Memory B cell (primary cell): Measurements from ENCODE around the gene NUP210.

Experiments
- ATAC-seq: fragments of 150-1000 bp; cut with Tn5 transposase; 2 replicates; pipeline ENCODE4 v1.10.0; 2021; ENCODE audit warnings: low read depth, mild to moderate bottlenecking, moderate library complexity
- DNase-seq, 2 donors: peaks; one replicate each; pipeline ENCODE4 v3.0.0; 2022; ENCODE audit warnings: low spot score in 2 of 2
- H3K27ac Mint-ChIP-seq: one replicate; pipeline ENCODE4 v1.8.0; 2022; ENCODE audit warnings: mild to moderate bottlenecking, moderate library complexity, mixed read lengths
- H3K27me3 Mint-ChIP-seq: one replicate; pipeline ENCODE4 v1.8.0; 2022; ENCODE audit warnings: mixed read lengths
- H3K36me3 Mint-ChIP-seq: one replicate; pipeline ENCODE4 v1.8.0; 2022; ENCODE audit warnings: mild to moderate bottlenecking, mixed read lengths
- H3K4me1 Mint-ChIP-seq: one replicate; pipeline ENCODE4 v1.8.0; 2022; ENCODE audit warnings: mixed read lengths
- H3K4me3 Mint-ChIP-seq: one replicate; pipeline ENCODE4 v1.8.0; 2022; ENCODE audit warnings: mild to moderate bottlenecking, moderate library complexity, mixed read lengths
- H3K9me3 Mint-ChIP-seq: one replicate; pipeline ENCODE4 v1.8.0; 2022; ENCODE audit warnings: mixed read lengths

NUP210 gene

DNA sequence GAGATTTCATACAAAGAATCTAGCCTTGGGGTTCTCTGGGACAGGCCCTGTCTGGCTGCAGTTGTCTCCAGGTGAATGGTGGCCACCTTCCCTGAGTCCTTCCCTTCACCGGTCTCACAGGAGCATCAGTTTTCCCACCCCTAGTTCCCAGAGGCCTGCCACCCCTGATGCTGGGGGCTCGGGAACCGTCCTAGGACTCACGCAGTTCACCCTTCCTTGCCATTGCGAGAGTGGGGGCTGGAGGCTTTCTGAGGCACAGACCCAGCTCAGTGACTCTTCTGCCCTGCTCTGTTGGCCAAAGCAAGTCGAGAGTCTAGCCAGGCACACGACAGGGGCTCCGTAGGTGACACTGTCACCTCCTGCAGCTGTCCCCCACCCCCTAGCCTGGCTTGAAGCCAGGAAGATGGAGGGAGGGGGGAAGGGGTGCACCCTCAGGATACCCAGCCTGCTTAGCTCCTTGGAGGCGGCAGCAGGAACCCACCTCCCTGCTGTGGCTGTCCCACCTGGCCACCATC lies 130.3 kb downstream of the NUP210 start:
- H3K9me3 Mint-ChIP-seq, result peaks cover 6% of the 10 kb centered on the region
- DNase-seq, result no peak

GRCh38 chr3:13288732-13289718 lies 131.1 kb downstream of the NUP210 start:
- H3K9me3 Mint-ChIP-seq, result peaks cover 6% of the 10 kb centered on the region
- H3K36me3 Mint-ChIP-seq, result peaks cover 4% of the 10 kb centered on the region
- no peak for DNase-seq
- H3K27me3 Mint-ChIP-seq, result peaks cover 36% of the 10 kb centered on the region
- ATAC-seq, result no peak
- H3K27ac Mint-ChIP-seq, result no peak overlapping the region
- no peaks in the 10 kb centered on the region for H3K4me1 Mint-ChIP-seq
- no peak overlapping the region for H3K4me3 Mint-ChIP-seq

More for the DNA sequence above, 130.3 kb downstream of the NUP210 start:
- Mint-ChIP-seq H3K27ac (no peak overlapping the region), H3K4me1 (no peaks in the 10 kb centered on the region), H3K27me3 (peaks cover 36% of the 10 kb centered on the region), H3K36me3 (peaks cover 4% of the 10 kb centered on the region), H3K4me3 (no peak overlapping the region)
- no peak for ATAC-seq

DNA sequence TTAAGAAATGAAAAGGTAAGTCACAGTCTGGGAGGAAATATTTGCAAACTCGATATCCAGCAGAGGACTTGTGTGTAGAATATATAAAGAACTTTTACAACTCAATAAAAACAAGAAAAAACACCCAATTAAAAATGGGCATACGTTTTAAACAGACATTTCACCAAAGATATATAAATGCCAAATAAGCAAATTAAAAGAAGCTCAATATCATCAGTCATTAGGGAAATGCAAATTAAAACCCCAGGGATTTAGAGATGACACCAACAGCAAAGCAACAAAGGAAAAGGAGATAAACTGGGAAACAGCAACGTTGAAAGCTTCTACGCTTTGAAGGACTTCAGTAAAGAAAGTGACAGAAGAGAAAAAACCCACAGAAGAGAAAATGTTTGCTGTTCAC lies 132.3 kb downstream of the NUP210 start:
- H3K27me3 Mint-ChIP-seq, result peaks cover 31% of the 10 kb centered on the region
- H3K27ac Mint-ChIP-seq, result no peak overlapping the region
- H3K4me1 Mint-ChIP-seq, result no peaks in the 10 kb centered on the region
- no peak overlapping the region for H3K4me3 Mint-ChIP-seq
- no peak for ATAC-seq
- peaks cover 4% of the 10 kb centered on the region for H3K36me3 Mint-ChIP-seq
- peaks cover 6% of the 10 kb centered on the region for H3K9me3 Mint-ChIP-seq
- no peak for DNase-seq

DNA sequence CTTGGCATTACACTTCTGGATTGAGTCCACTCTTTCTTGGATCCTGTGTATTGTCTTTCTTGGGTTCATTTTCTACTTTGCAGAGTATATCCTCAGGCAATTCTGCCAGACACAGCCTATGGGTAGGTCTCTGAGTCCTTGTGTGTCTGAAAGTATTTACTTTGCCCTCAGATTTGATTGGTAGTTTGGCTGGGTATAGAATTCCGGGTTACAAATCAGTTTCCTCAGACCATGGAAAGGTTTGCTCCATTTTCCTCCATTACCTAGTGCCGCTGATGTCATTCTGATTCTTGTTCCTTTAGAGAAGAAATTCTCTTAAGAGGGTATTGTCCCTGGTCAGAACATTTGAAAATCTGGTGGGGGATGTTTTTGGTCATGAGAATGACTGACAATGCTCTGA lies 133.2 kb downstream of the NUP210 start:
- Mint-ChIP-seq H3K4me3 (no peak overlapping the region), H3K9me3 (peaks cover 6% of the 10 kb centered on the region), H3K27ac (no peak overlapping the region), H3K36me3 (peaks cover 4% of the 10 kb centered on the region), H3K27me3 (peaks cover 29% of the 10 kb centered on the region), H3K4me1 (no peaks in the 10 kb centered on the region)
- no peak for ATAC-seq
- no peak for DNase-seq

DNA sequence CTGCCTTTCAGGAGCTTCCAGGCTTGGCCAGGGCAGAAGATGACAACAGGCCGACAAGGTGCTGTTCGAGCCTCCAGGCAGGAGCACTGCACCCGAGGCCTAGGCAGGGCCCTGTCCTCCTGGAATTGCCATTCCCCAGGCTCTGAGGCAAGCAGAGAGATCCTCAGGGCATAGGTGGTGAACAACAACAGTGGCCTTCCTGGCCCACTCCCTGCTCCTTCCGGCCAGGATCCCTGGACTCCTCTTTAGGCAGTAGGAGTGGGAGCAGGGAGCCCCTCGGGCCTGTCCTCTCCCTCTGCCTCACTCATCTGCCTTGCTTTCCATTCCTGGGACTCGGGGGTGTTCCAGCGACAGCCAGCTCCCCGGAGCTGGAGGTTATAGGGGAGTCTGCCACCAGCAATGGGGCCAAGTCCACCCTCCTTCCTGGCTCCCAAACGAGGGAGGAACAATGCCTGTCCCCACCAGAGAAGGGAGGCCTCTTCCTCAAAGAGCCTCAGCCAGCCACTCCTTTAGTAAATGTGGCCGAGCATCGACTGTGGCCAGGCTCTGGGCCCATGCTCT lies 135.0 kb downstream of the NUP210 start:
- ATAC-seq (no peak), DNase-seq (no peak)
- H3K4me3 Mint-ChIP-seq, result no peak overlapping the region
- H3K4me1 Mint-ChIP-seq, result peaks cover 6% of the 10 kb centered on the region
- H3K36me3 Mint-ChIP-seq, result peaks cover 4% of the 10 kb centered on the region
- H3K27me3 Mint-ChIP-seq, result peaks cover 33% of the 10 kb centered on the region
- peaks cover 6% of the 10 kb centered on the region for H3K9me3 Mint-ChIP-seq
- H3K27ac Mint-ChIP-seq, result no peak overlapping the region

- peaks cover 32% of the 10 kb centered on the region for H3K27me3 Mint-ChIP-seq
Observed at GRCh38 chr3:13283877-13284264, 136.3 kb downstream of the NUP210 start.

GRCh38 chr3:13282986-13283876 lies 136.9 kb downstream of the NUP210 start:
- H3K36me3 Mint-ChIP-seq, result peaks cover 4% of the 10 kb centered on the region
- DNase-seq (peak in 1 of 2 donors; percentile 40), ATAC-seq (peak; percentile 71)
- H3K27me3 Mint-ChIP-seq, result peaks cover 29% of the 10 kb centered on the region
- H3K27ac Mint-ChIP-seq, result no peak overlapping the region
- H3K4me3 Mint-ChIP-seq, result peak overlapping the region; percentile 68
- H3K4me1 Mint-ChIP-seq, result peaks cover 6% of the 10 kb centered on the region
- H3K9me3 Mint-ChIP-seq, result peaks cover 6% of the 10 kb centered on the region

More at GRCh38 chr3:13283877-13284264, 136.3 kb downstream of the NUP210 start:
- Mint-ChIP-seq H3K9me3 (peaks cover 6% of the 10 kb centered on the region), H3K4me3 (peak overlapping the region; percentile 68), H3K4me1 (peaks cover 6% of the 10 kb centered on the region), H3K27ac (no peak overlapping the region), H3K36me3 (peaks cover 4% of the 10 kb centered on the region)
- DNase-seq (no peak), ATAC-seq (no peak)

DNA sequence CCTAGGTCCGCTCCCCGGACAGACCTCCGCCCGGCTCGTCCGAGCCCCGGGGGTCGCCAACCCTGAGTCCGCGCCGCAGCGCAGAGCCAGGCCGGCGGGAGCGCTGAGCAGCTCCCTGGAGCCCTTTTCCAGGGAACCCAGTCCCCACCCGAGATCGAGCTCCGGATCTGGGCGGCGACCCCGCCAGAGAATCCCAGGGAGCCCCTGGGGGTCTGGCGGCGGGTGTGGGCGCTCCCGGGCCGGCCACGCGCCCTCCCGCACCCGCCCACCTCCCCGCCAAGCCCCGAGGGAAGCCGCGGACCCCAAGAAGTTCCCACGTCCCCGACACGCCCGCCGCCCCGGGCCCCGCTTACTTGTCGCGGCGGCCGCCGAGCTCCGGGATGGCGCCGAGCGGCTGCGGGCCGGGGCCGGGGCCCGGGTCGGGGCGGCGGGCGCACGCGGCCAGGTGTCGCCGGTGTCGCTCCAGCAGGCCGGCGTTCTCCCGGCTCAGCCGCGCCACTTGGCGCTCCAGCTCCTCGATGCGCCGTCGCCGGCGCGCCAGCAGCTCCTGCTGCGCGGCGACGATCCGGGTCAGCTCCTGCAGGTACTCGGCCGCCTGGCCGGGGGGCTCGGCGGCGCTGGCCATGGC lies 137.7 kb downstream of the NUP210 start:
- H3K36me3 Mint-ChIP-seq, result peaks cover 4% of the 10 kb centered on the region
- no peak overlapping the region for H3K4me3 Mint-ChIP-seq
- no peak overlapping the region for H3K27ac Mint-ChIP-seq
- peak in 1 of 2 donors; percentile 48 for DNase-seq
- H3K27me3 Mint-ChIP-seq, result peaks cover 30% of the 10 kb centered on the region
- peak; percentile 50 for ATAC-seq
- H3K9me3 Mint-ChIP-seq, result peaks cover 6% of the 10 kb centered on the region
- peaks cover 6% of the 10 kb centered on the region for H3K4me1 Mint-ChIP-seq

DNA sequence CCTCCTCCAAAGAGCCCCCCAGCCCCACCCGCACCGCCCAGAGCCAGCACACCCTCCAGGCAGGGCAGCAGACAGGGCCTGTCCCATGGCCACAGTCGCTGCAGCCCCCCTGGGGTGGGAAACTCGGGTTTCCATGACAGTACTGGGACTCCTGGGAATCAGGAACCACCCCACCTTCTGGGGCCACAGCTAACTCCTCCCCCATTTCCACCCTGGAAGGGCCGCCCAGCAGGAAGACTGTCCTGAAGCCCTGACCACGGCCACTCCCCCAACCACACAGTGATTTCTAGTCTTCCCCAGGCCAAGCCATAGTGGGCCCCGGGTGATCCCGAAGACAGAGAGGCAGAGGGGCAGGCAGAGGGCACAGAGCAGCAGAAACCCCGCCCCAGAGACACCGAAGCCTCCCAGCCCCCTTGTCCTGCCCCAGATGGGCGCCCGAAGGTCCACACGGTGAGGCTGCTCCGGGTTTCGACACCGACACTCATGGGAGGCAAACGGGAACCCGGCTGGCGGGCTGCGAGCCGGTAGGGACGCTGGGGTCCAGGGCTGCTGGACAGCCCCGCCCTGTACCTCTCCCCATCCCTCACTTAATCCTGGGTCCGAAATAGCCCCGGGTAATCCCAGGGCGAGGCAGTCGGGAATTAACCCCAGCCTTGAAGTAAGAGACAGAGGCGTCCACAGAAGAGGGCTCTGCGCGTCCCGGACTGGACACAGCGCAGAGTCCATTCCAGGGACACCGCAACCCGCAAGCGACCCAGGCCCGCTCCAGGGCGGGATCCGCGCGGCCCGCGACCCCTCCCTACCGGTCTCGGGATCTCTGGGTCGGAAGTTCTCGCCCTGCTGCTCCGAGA lies 138.4 kb downstream of the NUP210 start:
- peaks cover 6% of the 10 kb centered on the region for H3K4me1 Mint-ChIP-seq
- peak in 1 of 2 donors; percentile 25 for DNase-seq
- peaks cover 1% of the 10 kb centered on the region for H3K9me3 Mint-ChIP-seq
- H3K36me3 Mint-ChIP-seq, result no peaks in the 10 kb centered on the region
- H3K27me3 Mint-ChIP-seq, result peaks cover 27% of the 10 kb centered on the region
- H3K27ac Mint-ChIP-seq, result peak overlapping the region; percentile 45
- H3K4me3 Mint-ChIP-seq, result peak overlapping the region; percentile 74
- ATAC-seq, result no peak

- no peaks in the 10 kb centered on the region for H3K9me3 Mint-ChIP-seq
- peaks cover 6% of the 10 kb centered on the region for H3K4me1 Mint-ChIP-seq
- ATAC-seq, result no peak
- H3K4me3 Mint-ChIP-seq, result peak overlapping the region; percentile 74
- H3K36me3 Mint-ChIP-seq, result no peaks in the 10 kb centered on the region
- peaks cover 21% of the 10 kb centered on the region for H3K27me3 Mint-ChIP-seq
- DNase-seq, result no peak
- H3K27ac Mint-ChIP-seq, result no peak overlapping the region
Observed at GRCh38 chr3:13280811-13281506, 139.2 kb downstream of the NUP210 start.

- Mint-ChIP-seq H3K27me3 (peaks cover 19% of the 10 kb centered on the region), H3K4me1 (peaks cover 6% of the 10 kb centered on the region), H3K4me3 (no peak overlapping the region), H3K36me3 (no peaks in the 10 kb centered on the region), H3K27ac (no peak overlapping the region), H3K9me3 (no peaks in the 10 kb centered on the region)
- no peak for DNase-seq
- ATAC-seq, result no peak
Observed at GRCh38 chr3:13280122-13280790, 139.9 kb downstream of the NUP210 start.

DNA sequence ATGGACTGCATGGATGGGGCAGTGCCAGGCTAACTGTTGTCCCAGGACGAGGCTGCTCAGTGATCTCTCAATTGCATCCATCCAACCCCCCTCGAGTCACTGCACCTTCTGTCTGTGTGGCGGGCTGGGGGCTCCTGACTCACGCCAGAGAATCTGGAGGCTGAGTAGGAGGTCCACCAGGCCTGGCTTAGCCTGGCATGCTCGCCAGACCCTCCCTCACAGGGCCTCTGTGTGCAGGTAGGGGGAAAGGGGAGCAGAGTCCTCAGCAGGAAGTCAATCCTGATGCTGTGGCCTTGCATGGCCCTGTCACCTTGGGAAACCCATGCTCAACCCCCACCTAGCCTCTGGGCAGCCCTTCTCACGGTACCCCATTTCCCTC lies 140.6 kb downstream of the NUP210 start:
- DNase-seq (no peak), ATAC-seq (no peak)
- Mint-ChIP-seq H3K4me1 (peaks cover 6% of the 10 kb centered on the region), H3K36me3 (no peaks in the 10 kb centered on the region), H3K9me3 (no peaks in the 10 kb centered on the region), H3K27ac (no peak overlapping the region), H3K4me3 (no peak overlapping the region), H3K27me3 (peaks cover 16% of the 10 kb centered on the region)
